AG08396 (cell line): ENCODE results near the gene KRT28.

ENCODE experiments used
- DNase-seq: peaks from one replicate; pipeline ENCODE4 v3.0.0; 2012; ENCODE audit warnings: low spot score, mixed read lengths

KRT28 gene

GRCh38 chr17:40799859-40800258, at the start of gene KRT28:
Gene KRT28, minus strand, starts transcription at chr17:40799959. Its CDS starts 66 bp downstream, at chr17:40799893.
- no peak for DNase-seq

DNA sequence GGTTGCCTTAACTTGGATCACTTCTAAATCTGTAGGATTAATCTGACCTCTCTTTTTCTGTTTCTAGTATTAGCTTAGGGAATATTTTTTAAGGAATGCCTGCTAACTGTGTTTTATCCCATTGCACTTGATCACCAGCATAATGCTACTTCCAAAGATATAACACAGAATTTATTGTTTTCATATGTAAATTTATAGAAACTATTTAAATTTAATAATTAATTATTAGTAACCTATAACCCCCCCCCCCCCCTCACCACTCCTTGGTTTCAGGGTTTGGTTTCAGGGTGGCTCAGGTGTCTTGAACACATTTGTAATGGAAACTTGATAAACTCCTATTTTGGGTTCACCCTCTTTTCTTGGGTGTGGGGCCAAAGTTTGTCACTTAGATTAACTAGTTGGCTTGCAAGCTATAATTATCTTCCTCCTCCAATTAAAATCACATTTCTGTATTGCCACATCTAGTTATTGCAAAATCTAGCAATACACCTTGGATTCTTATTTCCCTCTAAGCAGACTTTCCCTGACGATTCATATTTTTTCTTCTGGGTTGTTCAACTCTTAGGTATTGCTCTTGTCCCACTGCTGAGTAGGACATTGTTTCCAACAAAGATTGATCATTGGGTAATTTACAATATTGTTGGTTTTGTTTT, 49.0 kb upstream of the KRT28 start:
- DNase-seq: no peak

- DNase-seq: no peak
These were observed 46.9 kb upstream of the KRT28 start for GRCh38 chr17:40846515-40847144.

- no peak for DNase-seq
These were observed 44.9 kb upstream of the KRT28 start for GRCh38 chr17:40844671-40845107.

DNA sequence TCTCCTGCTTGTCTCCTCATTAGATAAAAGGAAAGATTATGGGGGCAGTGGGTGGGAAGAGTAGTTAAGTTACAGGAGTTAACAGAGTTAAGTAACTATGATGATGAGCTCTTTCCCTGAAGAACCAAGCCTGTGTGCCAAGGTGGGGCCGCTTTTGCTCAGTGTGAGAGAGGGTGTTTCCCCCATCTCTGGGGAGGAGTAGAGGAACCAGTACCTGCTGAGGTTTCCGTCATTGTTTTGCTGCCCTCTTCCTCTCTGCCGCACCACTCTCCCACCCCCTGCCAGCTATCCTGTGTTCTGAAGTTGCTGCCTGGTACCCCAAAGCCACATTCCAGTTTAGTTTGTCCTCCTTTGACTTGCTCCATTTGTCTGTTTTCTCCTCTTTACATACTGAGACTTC, 43.5 kb upstream of the KRT28 start:
- no peak for DNase-seq

DNA sequence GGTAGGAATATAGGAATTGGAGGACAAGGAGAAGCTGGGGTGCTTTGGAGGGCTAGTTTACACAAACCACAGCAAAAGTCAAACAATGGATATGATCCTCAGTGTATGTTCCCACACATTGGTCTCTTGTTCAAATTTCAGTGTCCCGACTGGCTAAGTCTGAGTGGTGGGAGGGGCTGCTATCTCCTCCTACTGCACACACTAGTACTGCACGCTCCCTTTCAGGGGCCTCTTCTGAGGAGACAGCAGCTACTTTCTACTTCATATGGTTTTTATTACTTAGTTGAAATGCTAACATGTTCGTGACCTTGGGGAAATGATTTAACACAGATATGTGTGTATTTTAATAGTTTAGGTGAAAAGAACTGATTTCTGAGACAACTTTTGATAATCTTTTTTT, 41.5 kb upstream of the KRT28 start:
- DNase-seq: no peak

- no peak for DNase-seq
These were observed 39.4 kb upstream of the KRT28 start for GRCh38 chr17:40839194-40839593.

- no peak for DNase-seq
These were observed 36.3 kb upstream of the KRT28 start for GRCh38 chr17:40836020-40836419.

DNA sequence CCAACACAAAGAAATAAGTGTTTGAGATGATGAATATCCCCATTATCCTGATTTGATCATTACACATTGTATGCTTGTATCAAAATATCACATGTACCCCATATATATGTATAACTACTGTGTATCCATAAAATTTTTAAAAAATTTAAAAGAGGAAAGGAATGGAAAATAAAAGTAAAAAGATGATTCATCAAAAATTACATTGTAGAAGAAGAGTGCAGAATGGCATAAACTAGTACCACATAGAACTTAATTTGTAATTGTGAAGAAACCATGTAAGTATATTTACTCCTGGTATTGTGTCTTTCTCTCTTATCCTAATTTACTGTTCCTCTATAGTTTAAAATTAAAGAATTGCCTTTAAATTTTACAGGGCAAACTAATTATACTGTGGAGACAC, 34.1 kb upstream of the KRT28 start:
- DNase-seq: no peak

- no peak for DNase-seq
These were observed 33.1 kb upstream of the KRT28 start for GRCh38 chr17:40832840-40833239.

DNA sequence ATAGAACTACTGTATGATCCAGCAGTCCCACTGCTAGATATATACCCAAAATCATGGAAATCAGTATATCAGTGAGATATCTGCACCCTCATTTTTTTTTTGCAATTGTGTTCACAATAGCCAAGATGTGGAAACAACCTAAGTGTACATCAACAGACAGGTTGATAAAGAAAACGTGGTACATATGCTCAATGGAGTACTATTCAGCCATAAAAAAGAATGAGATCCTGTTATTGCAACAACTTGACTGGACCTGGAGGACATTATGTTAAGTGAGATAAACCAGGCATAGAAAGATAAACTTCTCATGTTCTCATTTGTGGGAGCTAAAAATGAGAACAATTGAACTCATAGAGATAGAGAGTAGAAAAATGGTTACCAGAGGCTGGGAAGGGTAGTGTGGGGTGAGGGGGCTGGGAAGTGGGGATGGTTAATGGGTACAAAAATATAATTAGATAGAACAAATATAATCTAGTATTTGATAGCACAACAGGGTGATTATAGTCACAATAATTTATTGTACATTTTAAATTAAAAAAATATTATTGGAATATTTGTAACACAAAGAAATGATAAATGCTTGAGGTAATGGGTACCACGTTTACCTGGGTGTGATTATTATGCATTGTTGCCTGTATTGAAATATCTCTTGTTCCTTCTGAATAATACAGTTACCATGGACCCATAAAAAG, 30.5 kb upstream of the KRT28 start:
- DNase-seq: no peak

- DNase-seq: no peak
These were observed 28.8 kb upstream of the KRT28 start for GRCh38 chr17:40828454-40829044.

DNA sequence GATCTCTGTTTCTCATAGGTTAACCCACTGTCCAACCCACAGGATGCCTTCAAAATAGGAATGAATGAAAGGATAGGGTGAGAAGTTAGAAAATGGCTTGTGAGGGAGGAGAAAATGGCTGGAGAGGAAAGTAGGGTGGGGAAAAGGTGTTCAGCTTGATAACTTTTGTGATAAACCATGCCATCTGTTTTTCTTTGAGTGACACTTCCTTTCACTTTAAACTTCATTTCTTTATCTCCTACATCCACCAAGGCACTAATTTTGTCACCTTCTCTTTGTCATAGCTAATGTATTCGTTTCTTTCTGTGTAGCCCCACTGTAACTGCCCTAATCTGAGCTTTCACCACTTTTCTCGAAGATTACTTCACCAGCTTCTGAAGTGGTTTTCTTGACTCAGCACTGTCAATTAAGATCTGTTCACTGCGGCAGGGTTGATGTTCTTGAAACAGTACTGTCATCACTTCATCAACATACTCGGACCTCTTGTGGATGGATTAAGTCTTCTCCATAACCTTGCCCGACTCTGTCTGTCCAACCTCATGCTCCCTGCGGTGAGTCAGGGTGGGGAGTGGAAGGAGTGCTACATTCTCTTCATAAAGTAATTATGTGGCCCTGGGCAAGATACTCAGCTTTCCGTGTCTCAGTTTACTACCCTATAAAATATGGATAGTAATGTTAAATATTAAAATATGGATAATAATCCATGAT, 28.1 kb upstream of the KRT28 start:
- no peak for DNase-seq

DNA sequence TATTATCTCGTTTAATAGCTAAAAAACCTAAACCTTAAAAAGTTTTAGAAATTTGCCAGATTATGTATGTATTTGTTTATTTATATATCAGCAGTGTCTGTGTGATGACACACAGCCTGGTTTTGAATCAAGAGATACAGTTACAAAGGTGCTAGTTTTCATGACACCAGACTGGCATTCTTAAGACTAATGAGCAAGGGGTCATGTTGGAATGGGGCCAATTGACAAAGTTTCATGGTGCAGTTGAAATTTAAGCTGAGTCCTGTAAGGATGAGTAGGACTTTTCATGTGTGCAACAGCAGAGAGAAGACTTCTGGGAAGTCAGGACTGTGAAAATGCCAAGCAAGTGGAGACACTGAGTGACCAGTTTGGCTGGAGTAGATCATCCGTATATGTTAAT, 25.8 kb upstream of the KRT28 start:
- no peak for DNase-seq

- no peak for DNase-seq
These were observed 24.5 kb upstream of the KRT28 start for GRCh38 chr17:40824015-40824832.

GRCh38 chr17:40822132-40822812, 22.5 kb upstream of the KRT28 start, which contains the start of gene KRT10:
Gene KRT10, minus strand, starts transcription at chr17:40822614. Its CDS starts 29 bp downstream, at chr17:40822585.
- no peak for DNase-seq

- DNase-seq: no peak
These were observed 21.8 kb upstream of the KRT28 start for GRCh38 chr17:40821536-40821935.

DNA sequence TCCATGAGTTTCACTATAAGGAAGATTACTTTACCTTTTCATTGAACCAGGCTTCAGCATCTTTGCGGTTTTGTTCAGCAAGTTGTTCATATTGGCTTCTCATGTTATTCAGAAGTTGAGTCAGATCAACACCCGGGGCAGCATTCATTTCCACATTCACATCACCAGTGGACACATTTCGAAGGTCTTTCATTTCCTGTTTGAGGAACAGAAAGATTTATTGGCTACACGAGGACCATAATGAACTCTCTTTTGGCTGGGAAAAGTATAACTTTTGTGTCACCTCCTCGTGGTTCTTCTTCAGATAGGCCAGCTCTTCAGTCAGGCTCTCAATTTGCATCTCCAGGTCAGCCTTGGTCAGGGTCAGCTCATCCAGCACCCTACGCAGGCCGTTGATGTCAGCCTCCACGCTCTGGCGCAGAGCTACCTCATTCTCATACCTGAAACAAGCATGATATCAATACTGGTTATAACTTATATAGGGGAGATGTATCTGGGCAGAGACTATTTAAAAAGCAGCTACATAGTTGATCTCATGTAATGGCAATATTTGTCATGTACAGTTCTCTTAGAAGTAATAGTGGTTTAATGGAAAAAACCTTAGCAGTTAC, 20.6 kb upstream of the KRT28 start:
- no peak for DNase-seq

DNA sequence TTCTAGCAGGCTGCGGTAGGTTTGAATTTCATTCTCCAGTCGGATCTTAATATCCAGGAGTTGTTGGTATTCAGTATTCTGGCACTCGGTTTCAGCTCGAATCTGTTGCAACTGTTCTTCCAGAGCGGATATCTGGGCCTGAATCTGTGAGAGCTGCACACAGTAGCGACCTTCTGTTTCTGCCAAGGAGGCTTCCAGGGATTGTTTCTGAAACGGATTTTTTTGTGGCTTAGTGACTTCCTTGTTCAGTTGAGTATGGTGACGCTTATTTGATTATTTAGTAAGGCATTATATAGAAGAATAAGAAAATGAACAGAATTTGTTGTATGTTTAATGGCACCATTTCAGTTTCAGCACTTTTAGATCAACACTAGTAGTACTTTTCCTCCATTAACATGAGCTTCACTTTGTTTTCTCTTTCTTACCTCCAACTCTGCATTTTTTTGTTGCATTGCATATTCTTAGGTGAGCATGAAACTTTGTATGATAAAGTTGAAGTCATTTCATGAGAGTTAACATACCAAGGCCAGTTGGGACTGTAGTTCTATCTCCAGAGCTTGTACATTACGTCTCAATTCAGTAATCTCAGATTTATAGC, 19.9 kb upstream of the KRT28 start:
- no peak for DNase-seq
